Motor neuron (in vitro differentiated cells): ENCODE data around the gene CDH15. TPM values are rescaled to one million over a fixed set of nuclear protein-coding genes. Genes with fewer than 3 reads are reported as not detected.

ENCODE experiments used
- ATAC-seq, 8 experiments: fragments of 200-7000 bp; cut with Tn5 transposase; replicated peaks in 6 of 8; 2 replicates each; pipeline ENCODE4 v1.8.0; 2021; ENCODE audit warnings: mild to moderate bottlenecking in 8 of 8, moderate library complexity in 8 of 8
- H3K27ac ChIP-seq, 2 donors: fragments of 250-450 bp; sonication (Bioruptor Pico); 2 replicates each; pipeline ENCODE4 v1.9.0; 2021; ENCODE audit warnings: antibody characterized with exemption in 2 of 2, mild to moderate bottlenecking in 2 of 2, moderate library complexity in 1 of 2
- H3K4me1 ChIP-seq, 2 donors: fragments of 250-450 bp; sonication (Bioruptor Pico); replicated peaks in 1 of 2; 2 replicates each; pipeline ENCODE4 v1.6.1; 2021; ENCODE audit warnings: antibody characterized with exemption in 2 of 2, mild to moderate bottlenecking in 2 of 2, moderate library complexity in 1 of 2
- H3K4me3 ChIP-seq, 5 donors: fragments of 250-450 bp; sonication (Bioruptor Pico); 2 replicates each; pipeline ENCODE4 v1.9.0; 2021; ENCODE audit warnings: antibody characterized with exemption in 5 of 5, mild to moderate bottlenecking in 5 of 5, moderate library complexity in 4 of 5
- WGBS, 10 experiments: fragments of 450-650 bp; shearing (Covaris generic); methylation state at CpG; one replicate each; pipeline ENCODE4 v1.0.0; 2022; 5-methylcytosine and 5-hydroxymethylcytosine counted together
- in situ Hi-C, 9 experiments: fragments of 400-800 bp; cut with MboI; loops; one replicate each; pipeline ENCODE4 v1.15.0; 2021; ENCODE audit warnings: low sequenced_read_pairs in 9 of 9, low pct_unique_long_range_greater_than_20kb in 2 of 9; ENCODE audit not compliant: unreplicated experiment in 9 of 9
- total RNA-seq, 8 experiments: library from RNA; unstranded; fragments of 300-600 nt; gene quantifications; 2 replicates each; pipeline versions ENCODE4 v1.2.3 to v1.2.4, GENCODE V29; 2022

CDH15 gene
- total RNA-seq, 8 experiments from 2014 or later = 0.11 to 0.38 (median 0.22) TPM; not detected in 2

DNA sequence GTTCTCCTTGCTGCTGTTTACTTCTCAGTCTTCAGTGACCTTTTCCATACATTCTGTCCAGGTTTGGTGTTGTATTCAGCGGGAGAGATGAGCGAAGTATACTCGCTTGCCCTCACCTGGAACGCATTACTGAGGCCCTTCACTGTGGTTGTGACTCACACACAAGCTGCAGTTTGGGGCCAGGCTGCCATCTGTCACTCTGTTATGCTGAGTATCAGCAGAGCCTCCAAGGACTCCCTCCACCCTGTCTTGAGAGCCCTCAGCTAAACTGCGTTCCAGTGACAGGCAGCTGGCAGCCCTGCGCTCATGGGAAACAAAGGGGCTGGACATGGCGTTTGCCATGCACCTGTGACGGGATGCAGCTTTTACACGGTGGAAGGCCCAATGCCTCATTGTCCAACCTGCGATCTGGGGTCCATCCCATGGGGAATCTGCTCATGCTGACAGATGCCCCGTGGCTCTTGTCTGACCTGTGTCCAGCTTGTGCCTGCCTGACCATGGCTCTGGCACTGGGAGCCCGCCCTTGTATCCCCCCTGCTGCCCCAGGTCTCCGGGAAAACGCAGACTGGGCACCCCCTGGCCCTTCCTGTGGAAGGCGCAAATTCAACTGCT is 39.5 kb downstream of the CDH15 start:
- Histone ChIP-seq H3K27ac (no peak overlapping the region), H3K4me1 (peaks cover 1 to 2% of the 10 kb centered on the region in 2 donors), H3K4me3 (no peak overlapping the region)
- ATAC-seq = peak in 7 of 8 experiments; percentile 23 to 82 (median 40)
- 0 to 70% (median 37%) methylated on average over 1 to 9 of the region's 15 CpGs; no CpG with 5 or more reads in 4 of the 10 experiments for WGBS, 10 experiments
- in situ Hi-C loops = loop anchor here in 2 of 9 experiments (25.0 kb wide), 2 partner anchors 274 to 474 kb away; no protein-coding TSS in a partner anchor

DNA sequence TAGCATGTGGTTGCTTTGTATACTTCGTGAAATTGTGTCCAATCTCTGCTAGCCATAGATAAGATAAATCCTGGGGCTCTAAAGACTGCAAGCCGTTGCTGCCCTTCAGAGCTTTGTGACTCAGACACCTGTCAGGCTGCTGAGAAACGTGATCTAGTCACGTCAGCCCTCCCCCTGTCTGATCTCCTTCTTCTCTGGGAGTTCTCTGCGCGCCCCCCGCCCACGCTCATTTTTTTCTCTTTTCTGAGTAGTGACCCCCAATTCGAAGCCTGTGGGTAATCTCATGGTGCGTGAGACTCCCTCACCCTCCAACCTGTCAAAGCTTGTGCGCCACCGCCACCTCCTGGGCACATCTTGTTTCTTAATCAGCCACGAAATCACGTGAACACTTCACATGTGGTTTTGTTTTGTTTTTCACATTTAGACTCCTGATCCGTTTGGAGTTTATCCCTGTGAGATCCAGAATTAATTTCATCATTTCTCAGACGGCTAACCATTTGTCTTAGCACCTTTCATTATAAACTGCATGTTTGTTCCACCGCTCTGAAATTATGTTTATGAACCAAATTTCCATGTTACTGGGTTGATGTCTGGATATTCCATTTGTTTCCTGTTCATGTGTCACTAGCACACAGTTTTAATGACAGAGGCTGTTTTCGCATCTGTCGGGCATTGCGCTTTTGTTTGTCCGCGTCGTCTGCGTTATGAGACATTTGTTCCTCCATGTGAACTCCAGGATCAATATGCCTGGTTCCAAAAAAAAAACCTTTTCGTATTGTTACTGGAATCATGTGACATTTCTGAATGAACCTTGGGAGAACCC is 45.0 kb downstream of the CDH15 start:
- H3K4me1 ChIP-seq = peaks cover 11 to 14% of the 10 kb centered on the region in 2 donors
- in situ Hi-C loops = loop anchor here in 2 of 9 experiments (25.0 kb wide), 2 partner anchors 279 to 479 kb away; no protein-coding TSS in a partner anchor
- peak overlapping the region; percentile 66 to 92 (median 84) for H3K4me3 ChIP-seq
- WGBS, 10 experiments = 0 to 4% (median 1%) methylated on average over 3 to 24 of the region's 25 CpGs
- ATAC-seq = peak; percentile 41 to 81 (median 75)
- H3K27ac ChIP-seq = no peak overlapping the region

DNA sequence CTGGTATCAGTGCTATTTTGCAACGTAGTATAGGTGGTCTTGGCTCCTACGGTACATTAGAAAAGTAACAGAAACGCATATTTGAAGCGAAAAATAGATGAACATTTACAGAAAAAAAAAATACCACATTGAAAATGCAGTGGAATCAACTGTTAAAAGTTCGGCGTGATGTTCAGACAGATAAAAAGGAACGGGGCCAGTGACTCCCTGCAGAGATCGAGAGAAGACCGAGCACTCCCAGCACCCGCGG is 45.5 kb downstream of the CDH15 start:
- Histone ChIP-seq H3K4me3 (peak overlapping the region; percentile 66 to 92 (median 84)), H3K4me1 (peaks cover 11 to 14% of the 10 kb centered on the region in 2 donors), H3K27ac (peak overlapping the region; percentile 70 to 86)
- WGBS, 10 experiments = 0 to 2% (median 0%) methylated on average over 1 to 10 of the region's 11 CpGs; no CpG with 5 or more reads in 1 of the 10 experiments
- in situ Hi-C loops = loop anchor here in 2 of 9 experiments (25.0 kb wide), 2 partner anchors 280 to 480 kb away; no protein-coding TSS in a partner anchor
- no peak for ATAC-seq

DNA sequence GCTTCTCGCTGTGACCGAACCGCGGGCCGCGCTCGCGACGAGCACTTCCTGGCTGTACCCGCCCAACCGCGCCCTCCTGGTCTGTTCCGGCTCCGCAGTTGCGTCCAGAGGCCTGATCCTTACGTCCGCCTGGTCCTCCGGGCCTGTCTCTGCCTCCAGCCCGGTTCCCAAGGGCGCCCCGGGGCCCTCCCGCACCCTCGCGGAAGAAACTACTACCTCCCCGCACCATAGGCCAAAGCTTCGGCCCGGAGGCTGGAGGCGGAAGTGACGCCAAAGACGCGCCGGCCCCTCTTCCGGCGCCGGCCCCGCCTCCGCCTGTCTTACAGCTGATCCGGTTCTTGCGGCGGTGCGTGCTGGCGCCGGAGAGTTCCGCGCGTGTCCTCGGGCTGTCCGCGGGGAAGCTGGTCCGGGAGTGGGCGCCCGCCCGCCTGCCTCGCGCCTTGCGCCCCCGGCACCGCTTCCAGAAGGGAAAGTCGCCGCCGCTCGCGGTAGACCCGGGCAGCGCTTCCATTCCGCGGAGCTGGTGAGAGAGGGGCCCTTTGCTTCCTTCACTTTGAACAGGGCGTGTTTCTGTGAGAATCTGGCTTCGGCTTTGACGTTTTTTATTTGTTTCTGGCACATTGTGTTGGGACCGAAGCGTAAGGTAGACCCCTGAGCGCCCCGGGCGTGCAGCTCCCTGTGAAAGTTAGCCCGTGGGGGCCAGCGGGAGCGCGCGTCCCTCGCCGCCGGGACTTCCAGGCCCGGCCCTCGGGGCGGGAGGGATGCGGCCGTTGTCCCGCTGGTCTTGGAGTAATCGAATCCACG is 46.0 kb downstream of the CDH15 start, which contains the start of gene ZNF778:
Gene ZNF778 (plus strand): TSS at position 316 of the 804 bp plus-strand sequence. CDS start 3,425 bp downstream, outside the sequence.
- ATAC-seq = peak; percentile 83 to 94 (median 87)
- Histone ChIP-seq H3K4me3 (peak within 1 kb of the TSS; percentile 66 to 92 (median 84)), H3K27ac (peak within 1 kb of the TSS; percentile 70 to 86), H3K4me1 (peaks cover 11 to 14% of the 10 kb centered on the region in 2 donors)
- 0 to 5% (median 1%) methylated on average over 5 to 30 of the region's 91 CpGs; no CpG with 5 or more reads in 1 of the 10 experiments for WGBS, 10 experiments
- in situ Hi-C loops = loop anchor here in 2 of 9 experiments (25.0 kb wide), 2 partner anchors 280 to 480 kb away; no protein-coding TSS in a partner anchor

DNA sequence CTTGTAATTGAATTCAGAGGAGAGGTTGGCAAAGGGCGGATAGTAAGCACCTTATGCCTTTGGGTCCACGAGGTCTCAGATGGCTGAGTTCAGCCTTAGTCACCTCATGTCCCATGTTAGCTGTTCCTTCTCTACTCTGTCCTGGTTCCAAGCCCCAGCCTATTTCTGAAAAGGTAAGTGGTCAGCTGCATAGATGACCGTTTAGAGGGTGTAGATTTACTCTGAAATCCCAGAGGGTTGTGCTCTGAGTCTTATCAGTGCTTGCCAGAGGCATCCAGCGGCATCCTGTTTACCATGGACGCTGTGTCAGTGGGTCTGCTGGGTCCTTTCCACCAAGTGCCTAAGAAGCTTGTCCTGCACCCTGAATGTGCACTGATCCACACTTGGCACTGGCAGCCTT is 47.8 kb downstream of the CDH15 start:
- Histone ChIP-seq H3K27ac (no peak overlapping the region), H3K4me3 (no peak overlapping the region), H3K4me1 (peaks cover 11 to 14% of the 10 kb centered on the region in 2 donors)
- in situ Hi-C loops = loop anchor here in 2 of 9 experiments (25.0 kb wide), 2 partner anchors 282 to 482 kb away; no protein-coding TSS in a partner anchor
- ATAC-seq = no peak
- 50 to 100% (median 95%) methylated on average over 1 to 4 of the region's 5 CpGs; no CpG with 5 or more reads in 3 of the 10 experiments for WGBS, 10 experiments

DNA sequence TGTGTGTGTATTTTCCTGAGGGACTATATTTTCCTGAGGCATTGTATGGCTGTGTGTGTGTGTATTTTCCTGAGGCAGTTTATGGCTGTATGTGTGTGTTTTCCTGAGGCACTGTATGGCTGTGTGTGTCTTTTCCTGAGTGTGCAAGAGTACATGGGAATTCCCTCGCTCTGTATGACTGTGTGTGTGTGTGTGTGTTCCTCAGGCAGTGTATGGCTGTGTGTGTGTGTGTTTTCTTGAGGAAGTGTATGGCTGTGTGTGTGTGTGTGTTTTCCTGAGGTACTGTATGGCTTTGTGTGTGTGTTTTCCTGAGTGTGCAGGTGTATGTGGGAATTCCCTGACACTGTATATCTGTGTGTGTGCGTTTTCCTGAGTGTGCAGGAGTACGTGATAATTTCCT is 50.1 kb downstream of the CDH15 start:
- peaks cover 5 to 8% of the 10 kb centered on the region in 2 donors for H3K4me1 ChIP-seq
- WGBS, 10 experiments = 60 to 100% (median 86%) methylated on average over 1 to 2 of the region's 3 CpGs; no CpG with 5 or more reads in 5 of the 10 experiments
- in situ Hi-C loops = loop anchor here in 2 of 9 experiments (25.0 kb wide), 2 partner anchors 284 to 484 kb away; no protein-coding TSS in a partner anchor
- H3K4me3 ChIP-seq = no peak overlapping the region
- H3K27ac ChIP-seq = no peak overlapping the region
- no peak for ATAC-seq

DNA sequence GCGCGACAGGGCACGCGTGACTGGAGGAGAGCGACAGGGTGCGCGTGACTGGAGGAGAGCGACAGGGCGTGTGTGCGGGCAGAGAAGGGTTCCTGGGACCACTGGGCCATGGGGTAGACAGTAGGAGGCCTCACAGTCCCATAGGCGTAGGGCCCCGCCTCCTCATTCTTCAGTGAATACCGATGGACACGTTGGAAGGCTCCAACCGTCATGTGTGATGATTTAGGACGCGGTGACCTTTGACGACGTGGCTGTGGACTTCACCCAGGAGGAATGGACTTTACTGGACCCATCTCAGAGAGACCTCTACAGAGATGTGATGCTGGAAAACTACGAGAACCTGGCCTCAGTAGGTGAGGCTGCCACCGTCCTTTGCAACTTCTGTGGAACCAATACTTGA is 51.4 kb downstream of the CDH15 start:
- in situ Hi-C loops = loop anchor here in 2 of 9 experiments (25.0 kb wide), 2 partner anchors 286 to 486 kb away; no protein-coding TSS in a partner anchor
- WGBS, 10 experiments = 92 to 100% (median 100%) methylated on average over 1 to 7 of the region's 21 CpGs; no CpG with 5 or more reads in 5 of the 10 experiments
- peaks cover 5 to 6% of the 10 kb centered on the region in 2 donors for H3K4me1 ChIP-seq
- no peak overlapping the region for H3K27ac ChIP-seq
- ATAC-seq = peak in 2 of 8 experiments; percentile 22 to 35
- H3K4me3 ChIP-seq = no peak overlapping the region

DNA sequence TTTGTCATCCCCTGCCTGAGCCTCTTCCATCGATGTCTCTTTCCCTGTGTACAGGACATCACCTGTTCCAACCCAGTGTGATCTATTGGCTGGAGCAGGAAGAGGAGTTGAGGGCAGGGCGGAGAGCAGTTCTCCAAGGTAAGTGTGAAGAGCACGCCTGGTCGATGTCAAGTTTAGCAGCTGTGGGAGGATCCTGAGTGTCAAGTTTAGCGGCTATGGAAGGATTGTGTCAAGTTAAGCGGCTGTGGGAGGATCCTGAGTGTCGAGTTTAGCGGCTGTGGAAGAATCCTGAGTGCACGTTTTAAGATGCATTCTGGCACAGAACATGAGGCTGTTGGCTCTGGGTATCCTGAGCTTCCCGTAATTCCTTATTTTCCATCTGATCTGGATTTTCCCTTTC is 53.1 kb downstream of the CDH15 start:
- in situ Hi-C loops = loop anchor here in 2 of 9 experiments (25.0 kb wide), 3 partner anchors 263 to 487 kb away; partner anchors contain the start of gene ANKRD11 (in 1 of the 2)
- Histone ChIP-seq H3K4me3 (no peak overlapping the region), H3K27ac (no peak overlapping the region), H3K4me1 (no peaks in the 10 kb centered on the region)
- ATAC-seq = no peak
- 90 to 100% (median 94%) methylated on average over 1 to 8 of the region's 10 CpGs; no CpG with 5 or more reads in 5 of the 10 experiments for WGBS, 10 experiments

DNA sequence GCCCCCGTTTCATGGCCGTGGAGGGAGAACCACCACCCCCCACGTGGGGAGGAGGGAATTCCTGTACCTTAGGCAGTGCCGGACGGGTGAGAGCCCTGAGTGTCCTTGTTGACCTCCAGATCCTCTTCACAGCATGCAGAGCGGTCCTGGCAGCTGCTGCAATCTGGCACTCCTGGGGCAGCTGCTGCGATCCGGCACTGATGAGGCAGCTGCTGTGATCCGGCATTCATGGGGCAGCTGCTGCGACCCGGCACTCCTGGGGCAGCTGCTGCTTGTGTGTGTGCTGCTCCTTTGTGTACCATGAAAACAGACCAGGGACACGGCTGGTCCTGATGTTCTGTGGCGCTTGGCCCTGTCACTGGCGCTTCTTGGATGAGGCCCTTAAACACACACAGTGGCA is 58.7 kb downstream of the CDH15 start:
- in situ Hi-C loops = loop anchor here in 1 of 9 experiments (25.0 kb wide), 1 partner anchor 257 kb away; the partner anchor contains the start of gene ANKRD11
- no peak overlapping the region for H3K4me3 ChIP-seq
- ATAC-seq = no peak
- no peak overlapping the region for H3K27ac ChIP-seq
- H3K4me1 ChIP-seq = no peaks in the 10 kb centered on the region
- WGBS, 10 experiments = 86 to 100% (median 94%) methylated on average over 2 to 9 of the region's 14 CpGs; no CpG with 5 or more reads in 7 of the 10 experiments

DNA sequence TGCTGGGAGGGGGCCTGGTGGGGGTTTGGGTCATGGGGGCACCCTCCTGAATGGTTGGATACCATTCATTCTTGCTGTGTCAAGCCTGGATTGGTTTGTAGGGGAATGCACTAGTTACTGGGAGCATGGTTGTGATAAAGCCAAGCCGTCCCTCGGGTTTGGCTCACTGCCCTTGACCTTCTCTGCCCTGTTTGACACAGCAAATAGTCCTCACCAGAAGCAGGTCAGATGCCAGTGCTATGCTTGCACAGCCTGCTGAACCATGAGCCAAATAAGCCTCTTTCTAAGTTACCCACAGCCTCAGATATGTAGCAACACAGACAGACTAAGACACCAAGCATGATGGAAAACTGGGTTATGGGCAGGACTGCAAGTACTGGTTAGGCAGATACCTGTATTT is 60.6 kb downstream of the CDH15 start:
- no peak for ATAC-seq
- 50 to 100% (median 100%) methylated on average over 1 to 2 of the region's 2 CpGs; no CpG with 5 or more reads in 7 of the 10 experiments for WGBS, 10 experiments
- Histone ChIP-seq H3K27ac (no peak overlapping the region), H3K4me1 (no peaks in the 10 kb centered on the region), H3K4me3 (no peak overlapping the region)
- in situ Hi-C loops = loop anchor here in 1 of 9 experiments (25.0 kb wide), 1 partner anchor 255 kb away; the partner anchor contains the start of gene ANKRD11

DNA sequence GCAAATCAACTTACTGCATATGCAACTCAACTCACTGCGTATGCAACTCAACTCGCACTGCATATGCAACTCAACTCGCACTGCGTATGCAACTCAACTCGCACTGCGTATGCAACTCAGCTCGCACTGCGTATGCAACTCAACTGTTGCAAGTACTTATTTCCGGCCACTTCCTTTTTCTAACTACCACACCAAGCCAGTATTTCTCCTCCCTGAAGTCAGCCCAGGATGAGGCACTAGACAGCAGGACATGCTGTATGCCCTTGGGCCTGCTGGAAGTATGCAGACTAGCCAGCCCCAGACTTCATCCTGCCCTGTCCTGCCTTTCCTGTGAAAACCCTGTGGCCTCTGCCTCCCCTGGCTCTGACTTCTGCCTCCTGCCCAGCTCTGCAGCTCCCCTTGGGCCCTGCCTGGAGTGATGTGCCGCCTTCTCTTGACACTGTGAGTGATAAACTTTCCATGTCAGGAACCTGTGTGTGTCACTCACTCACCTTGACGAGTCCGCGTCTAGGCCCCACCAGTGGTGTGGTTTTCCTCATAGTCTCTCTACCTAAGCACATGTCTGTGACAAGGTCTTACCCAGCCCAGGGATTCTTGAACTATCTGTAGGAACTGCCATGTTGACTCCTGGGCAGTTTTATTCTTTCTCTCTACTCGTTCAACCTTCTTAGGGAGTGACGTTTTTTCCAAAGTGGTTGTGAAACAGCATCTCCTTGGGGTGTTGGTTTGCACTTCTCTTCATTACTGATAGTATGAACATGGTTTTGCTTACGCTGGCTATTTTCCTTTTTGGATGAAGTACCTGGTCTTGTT is 62.3 kb downstream of the CDH15 start:
- 86 to 100% (median 97%) methylated on average over 2 to 14 of the region's 16 CpGs for WGBS, 10 experiments
- Histone ChIP-seq H3K4me3 (no peak overlapping the region), H3K27ac (no peak overlapping the region), H3K4me1 (no peaks in the 10 kb centered on the region)
- no peak for ATAC-seq
- in situ Hi-C loops = loop anchor here in 1 of 9 experiments (25.0 kb wide), 1 partner anchor 253 kb away; the partner anchor contains the start of gene ANKRD11
